ENCODE data around the gene PRPF6.
"Not testable (repeated sequence)": the region's sequence is repeated elsewhere in the genome, so short reads cannot be mapped to it uniquely, and the experiment has no call there.

PRPF6 gene

GRCh38 chr20:63974402-63975200 lies 6.3 kb upstream of the PRPF6 start:
- DNase-seq, result no peak

DNA sequence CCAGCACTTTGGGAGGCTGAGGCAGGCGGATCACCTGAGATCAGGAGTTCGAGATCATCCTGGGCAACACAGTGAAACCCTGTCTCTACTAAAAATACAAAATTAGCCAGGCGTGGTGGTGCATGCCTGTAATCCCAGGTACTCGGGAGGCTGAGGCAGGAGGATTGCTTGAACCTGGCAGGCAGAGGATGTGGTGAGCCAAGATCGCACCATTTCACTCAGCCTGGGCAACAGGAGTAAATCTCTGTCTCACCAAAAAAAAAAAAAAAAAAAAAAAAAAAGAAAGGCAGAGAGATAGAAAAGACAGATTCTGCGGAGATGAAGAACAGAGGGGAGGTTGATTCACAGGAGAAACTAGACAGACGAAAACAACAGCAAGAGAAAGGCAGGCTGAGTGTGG lies 4.4 kb upstream of the PRPF6 start:
- DNase-seq, result not testable (repeated sequence)

- no peak for DNase-seq
Measured at GRCh38 chr20:63976980-63977738, 3.8 kb upstream of the PRPF6 start.

DNA sequence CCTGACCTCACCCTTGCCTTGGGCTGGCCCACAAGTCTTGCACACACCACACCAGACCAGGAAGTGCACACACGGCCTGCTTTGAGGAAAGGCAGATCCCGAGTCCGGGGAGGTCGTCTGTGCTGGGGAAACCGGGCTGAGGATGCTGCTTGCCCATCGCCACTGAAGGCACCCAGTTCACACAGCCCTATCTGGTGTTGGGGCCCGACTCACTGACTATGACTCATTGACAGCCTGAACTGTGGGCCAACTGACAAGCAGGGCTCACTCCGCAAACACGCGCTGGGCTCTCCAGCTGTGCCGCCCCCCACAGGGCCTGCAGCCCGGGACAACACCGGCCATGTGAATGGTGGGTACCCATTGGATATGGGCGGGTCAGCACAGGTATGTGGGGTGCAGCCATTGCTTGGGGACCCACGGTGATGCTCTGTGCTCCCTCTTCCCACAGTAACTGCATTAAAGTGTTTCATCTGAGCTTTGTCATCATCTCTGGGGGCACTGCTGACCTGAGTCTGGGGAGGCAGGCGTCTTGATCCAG lies 3.1 kb upstream of the PRPF6 start:
- DNase-seq, result peak; percentile 85

DNA sequence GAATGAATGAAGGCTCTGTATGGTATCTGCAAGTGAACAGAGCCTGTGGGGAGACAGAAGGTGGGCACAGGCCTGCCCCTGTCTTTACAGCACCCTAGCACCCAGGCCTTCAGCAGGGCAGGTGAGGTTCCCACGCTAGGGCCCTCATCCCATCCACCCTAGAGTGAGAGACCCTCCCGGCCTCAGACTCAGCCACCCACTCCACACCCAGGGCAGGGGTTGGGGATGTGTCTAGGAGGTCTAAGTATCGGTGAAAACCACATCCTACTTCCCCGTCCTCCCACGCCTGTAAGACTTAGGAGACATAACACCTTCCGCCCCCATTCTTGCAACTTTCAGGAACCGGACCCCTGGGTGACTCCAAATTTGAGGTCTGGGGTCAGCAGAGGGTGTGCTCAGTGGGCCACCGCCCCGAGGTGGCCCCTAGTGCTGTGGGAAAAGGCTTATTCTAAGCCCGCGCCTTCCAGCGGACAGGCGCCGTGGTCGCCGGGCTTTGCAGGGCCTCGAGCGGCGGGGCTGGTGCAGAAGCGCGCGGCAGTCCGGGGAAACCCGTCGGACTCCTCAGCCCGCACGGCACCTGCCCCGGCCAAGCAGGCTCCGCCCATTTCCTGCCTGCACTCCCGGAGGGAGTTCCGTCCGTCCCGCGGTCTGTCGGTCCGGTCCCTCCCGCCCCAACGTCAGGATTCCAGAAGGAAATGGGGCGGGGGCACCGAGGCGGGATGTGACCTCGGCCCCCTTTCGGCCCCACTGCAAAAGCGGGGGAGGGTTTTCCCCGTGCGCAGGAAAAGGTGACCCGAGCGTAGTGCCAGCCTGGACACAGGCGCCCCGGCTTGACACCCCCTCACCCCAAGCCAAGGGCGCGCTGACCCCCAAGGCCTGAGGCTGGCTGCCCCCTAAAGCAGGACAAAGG lies 2.4 kb upstream of the PRPF6 start:
- peak; percentile 69 for DNase-seq

DNA sequence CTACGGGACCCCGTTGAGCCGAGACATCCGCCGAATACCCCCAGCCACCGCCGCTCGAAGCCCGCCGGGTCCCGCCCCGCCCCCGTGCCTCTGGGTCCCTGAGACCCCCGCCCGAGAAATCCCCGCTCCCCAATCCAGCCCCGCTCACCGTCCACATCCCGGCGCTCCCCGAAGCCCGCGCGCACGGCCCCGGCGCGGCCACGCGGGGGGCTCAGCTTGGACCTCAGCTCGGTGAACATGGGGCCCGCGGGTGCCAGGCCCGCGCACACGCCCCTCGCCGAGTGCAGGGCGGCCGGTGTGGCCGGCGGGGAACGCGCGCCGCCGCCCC lies 1.7 kb upstream of the PRPF6 start:
- DNase-seq, result no peak

DNA sequence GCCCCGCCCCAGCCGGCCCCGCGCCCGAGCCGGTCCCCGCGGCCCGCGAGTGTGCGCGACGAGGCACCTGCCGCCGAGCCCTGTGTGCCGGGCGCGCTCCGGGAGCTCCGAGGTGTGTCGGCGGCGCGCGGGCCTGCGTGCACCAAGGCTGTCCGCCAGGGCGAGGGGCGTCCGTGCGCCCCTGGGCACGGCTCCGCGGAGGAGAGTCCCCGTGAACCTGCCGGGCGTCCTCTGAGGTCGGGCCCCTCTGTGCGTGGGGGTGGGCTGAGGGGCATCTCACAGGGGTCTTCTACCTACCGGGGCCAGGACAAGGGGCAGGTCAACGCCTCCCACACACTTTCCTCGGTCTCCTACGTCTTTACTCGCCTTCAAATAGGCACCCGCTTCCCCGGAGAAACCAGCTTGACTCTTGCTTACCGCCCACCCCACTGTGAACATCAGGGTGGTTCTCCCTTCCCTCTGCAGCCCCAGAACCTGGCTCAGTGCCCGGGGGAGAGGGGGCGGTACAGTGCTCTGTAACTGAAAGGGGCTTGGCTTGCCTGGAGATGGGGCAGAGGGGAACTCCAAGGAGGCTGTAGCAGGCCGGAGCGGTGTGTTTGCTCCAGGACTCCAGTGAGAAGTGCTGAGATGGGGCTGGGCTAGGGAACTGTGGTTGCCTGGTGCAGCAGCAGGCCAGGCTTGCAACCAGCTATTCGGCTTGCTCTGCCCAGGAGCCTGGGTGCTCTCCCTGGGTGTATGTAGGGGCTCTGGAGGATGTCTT lies 1.2 kb upstream of the PRPF6 start, which contains the start of gene SAMD10:
TSS of gene SAMD10 (minus strand) at position 86 of the 760 bp plus-strand sequence. CDS start 175 bp downstream, outside the sequence.
- DNase-seq, result peak; percentile 95

GRCh38 chr20:63980317-63980805 lies 571 bp upstream of the PRPF6 start:
- DNase-seq, result no peak

GRCh38 chr20:63982937-63983336 lies 2.0 kb downstream of the PRPF6 start:
- no peak for DNase-seq

GRCh38 chr20:64000906-64001305 lies 20.0 kb downstream of the PRPF6 start:
- DNase-seq, result no peak

DNA sequence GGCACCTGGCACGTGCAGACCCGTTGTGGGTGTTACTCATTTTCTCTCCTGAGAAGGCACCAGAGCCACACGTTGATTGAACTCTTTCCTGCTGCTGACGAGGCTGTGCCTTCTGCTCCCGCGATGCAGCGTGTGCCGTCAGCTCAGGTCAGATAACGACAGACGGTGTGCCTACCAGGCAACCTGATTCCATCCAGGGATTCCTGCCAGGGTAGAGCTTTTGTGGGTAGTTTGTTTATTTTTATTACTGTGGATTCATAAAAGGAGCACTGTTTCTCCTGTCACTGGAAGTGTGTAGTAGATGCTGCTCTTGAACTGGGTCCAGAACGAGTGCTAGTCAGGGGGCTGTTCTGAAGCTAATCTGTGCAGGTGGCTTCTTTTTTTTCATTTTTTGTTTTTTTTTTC lies 20.7 kb downstream of the PRPF6 start:
- DNase-seq, result no peak

DNA sequence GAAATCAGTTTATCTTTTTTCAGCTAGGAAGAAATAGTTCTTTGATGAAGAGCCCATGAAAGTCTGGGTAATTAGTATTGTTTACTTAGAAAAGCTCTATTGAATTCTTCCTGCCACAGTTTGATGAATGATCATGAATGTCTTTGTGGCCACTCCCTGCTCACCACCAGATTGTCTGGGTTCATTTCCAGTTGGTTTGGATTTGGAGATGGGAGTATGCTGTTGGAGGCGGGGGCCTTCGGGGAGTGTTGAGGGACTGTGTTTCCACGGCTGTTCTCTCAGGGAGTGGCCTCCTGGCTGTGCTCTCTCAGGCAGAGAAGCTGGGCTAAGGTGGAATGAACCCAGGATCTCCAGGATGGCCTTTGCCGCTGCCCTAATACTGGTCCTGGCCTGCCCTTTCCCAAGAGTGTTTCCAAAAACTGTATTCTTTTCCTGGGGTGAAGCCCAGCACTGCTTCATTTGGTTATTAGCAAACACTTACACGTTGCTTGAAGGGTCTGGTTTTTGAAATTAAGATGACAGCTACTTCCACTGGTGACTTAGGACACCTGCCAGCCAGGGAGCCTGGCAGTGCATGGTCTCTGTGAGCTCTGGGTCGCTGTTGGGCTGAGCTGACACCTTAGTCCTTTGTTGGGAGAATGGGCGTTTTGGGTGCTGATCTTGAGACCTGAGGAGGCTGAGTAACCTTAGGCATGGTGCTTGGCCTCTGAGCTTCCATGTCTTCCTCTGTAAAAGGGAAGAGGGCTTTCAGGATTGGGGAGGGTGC lies 23.2 kb downstream of the PRPF6 start:
- no peak for DNase-seq

DNA sequence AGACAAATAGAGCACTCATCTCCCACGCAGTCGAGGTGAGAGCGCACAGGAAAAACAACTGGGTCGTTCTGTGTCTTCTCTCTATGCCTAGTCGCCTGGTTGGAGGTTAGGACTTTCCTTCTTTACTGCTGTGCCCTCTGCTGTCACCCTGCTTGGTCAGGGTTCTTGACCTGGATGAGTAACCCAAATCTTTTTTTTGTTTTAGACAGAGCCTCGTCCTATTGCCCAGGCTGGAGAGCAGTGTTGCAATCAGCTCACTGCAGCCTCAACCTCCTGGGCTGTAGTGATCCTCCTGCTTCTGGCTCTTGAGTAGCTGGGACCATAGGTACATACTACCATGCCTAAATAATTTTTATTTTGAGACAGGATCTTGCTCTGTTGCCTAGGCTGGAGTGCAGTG lies 24.5 kb downstream of the PRPF6 start:
- no peak for DNase-seq

DNA sequence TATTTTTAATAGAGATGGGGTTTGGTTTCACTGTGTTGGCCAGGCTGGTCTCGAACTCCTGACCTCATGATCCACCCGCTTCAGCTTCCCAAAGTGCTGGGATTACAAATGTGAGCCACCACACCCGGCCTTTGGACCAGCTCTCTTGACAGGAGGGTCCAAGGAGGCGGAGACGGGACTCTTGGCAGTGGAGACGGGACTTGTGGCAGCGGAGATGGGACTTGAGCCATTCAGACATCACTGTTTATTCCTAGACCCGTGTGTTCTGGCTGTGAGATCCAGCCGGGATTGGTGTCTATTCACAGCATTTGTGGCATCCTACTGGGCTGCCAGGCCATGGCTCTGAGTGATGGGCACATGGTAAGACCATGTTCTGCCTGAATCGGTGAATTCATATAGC lies 25.6 kb downstream of the PRPF6 start:
- no peak for DNase-seq

DNA sequence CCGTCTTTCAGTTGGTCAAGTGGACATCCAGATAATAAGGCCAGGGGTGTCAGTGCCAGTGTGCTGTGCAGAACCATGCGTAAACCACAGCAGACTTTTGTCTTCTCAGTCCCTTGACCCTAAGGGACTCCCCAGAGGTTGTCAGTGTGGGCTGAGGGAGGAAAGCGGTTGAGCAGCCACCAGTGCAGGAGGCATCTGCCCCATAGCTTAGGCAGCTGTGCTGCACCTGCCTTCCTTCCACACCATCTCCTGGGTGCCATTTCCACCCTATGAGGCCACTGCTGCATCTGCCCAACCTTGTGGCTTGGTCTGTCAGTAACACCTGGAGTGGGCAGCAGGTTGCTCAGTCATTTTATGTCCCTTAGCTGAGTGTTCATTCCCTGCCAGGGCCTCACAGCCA lies 26.0 kb downstream of the PRPF6 start:
- DNase-seq, result no peak

GRCh38 chr20:64009811-64010387 lies 29.0 kb downstream of the PRPF6 start:
- DNase-seq, result peak; percentile 30

- no peak for DNase-seq
Measured at GRCh38 chr20:64010711-64011237, 29.8 kb downstream of the PRPF6 start.

- no peak for DNase-seq
Measured at GRCh38 chr20:64011366-64011779, 30.4 kb downstream of the PRPF6 start.

DNA sequence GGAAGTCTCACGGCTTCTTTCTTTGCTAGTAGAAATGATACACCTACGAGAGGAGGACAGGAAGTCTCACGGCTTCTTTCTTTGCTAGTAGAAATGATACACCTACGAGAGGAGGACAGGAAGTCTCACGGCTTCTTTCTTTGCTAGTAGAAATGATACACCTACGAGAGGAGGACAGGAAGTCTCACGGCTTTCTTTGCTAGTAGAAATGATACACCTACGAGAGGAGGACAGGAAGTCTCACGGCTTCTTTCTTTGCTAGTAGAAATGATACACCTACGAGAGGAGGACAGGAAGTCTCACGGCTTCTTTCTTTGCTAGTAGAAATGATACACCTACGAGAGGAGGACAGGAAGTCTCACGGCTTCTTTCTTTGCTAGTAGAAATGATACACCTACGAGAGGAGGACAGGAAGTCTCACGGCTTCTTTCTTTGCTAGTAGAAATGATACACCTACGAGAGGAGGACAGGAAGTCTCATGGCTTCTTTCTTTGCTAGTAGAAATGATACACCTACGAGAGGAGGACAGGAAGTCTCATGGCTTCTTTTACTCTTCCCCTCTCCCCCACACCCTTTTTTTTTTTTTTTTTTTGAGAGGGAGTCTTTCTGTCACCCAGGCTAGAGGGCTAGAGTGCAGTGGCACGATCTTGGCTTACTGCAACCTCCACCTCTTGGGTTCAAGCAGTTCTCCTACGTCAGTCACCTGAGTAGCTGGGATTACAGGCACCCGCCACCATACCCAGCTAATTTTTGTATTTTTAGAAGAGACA lies 31.6 kb downstream of the PRPF6 start:
- not testable (repeated sequence) for DNase-seq

- no peak for DNase-seq
Measured at GRCh38 chr20:64015635-64016034, 34.7 kb downstream of the PRPF6 start.

All from hematopoietic multipotent progenitor cell treated with erythropoietin and hydrocortisone succinate and interleukin-3 and kit ligand, for 4 days (in vitro differentiated cells).